Measurements from ENCODE around the gene SUSD1. TPM values are rescaled to one million over a fixed set of nuclear protein-coding genes. Genes with fewer than 3 reads are reported as not detected.

SUSD1 gene
- total RNA-seq, 2 donors from 2014 or later, result 15.1 to 19.0 TPM

GRCh38 chr9:112054916-112055315 lies 120.2 kb downstream of the SUSD1 start:
- intact Hi-C loops (cut with DNase I), result loop anchor here in 1 of 2 donors (10.0 kb wide), 1 partner anchor 150 kb away; no protein-coding TSS in a partner anchor
- no peak for DNase-seq (ENCODE audit: low spot score)

GRCh38 chr9:112051812-112052211 lies 123.3 kb downstream of the SUSD1 start:
- intact Hi-C loops (cut with DNase I), result loop anchor here in 1 of 2 donors (10.0 kb wide), 1 partner anchor 147 kb away; no protein-coding TSS in a partner anchor
- no peak for DNase-seq (ENCODE audit: low spot score)

- DNase-seq (ENCODE audit: low spot score), result no peak
- intact Hi-C loops (cut with DNase I), result loop anchor here in 1 of 2 donors (10.0 kb wide), 1 partner anchor 146 kb away; no protein-coding TSS in a partner anchor
These were observed 124.3 kb downstream of the SUSD1 start for GRCh38 chr9:112050544-112051475.

GRCh38 chr9:112049811-112050516 lies 125.1 kb downstream of the SUSD1 start:
- intact Hi-C loops (cut with DNase I), result loop anchor here in 1 of 2 donors (10.0 kb wide), 1 partner anchor 145 kb away; no protein-coding TSS in a partner anchor
- no peak for DNase-seq (ENCODE audit: low spot score)

- intact Hi-C loops (cut with DNase I), result no loop called here
- no peak for DNase-seq (ENCODE audit: low spot score)
These were observed 126.0 kb downstream of the SUSD1 start for GRCh38 chr9:112048924-112049691.

- no peak for DNase-seq (ENCODE audit: low spot score)
- intact Hi-C loops (cut with DNase I), result no loop called here
These were observed 127.5 kb downstream of the SUSD1 start for GRCh38 chr9:112047538-112048066.

- intact Hi-C loops (cut with DNase I), result no loop called here
- no peak for DNase-seq (ENCODE audit: low spot score)
These were observed 128.9 kb downstream of the SUSD1 start for GRCh38 chr9:112046181-112046580.

GRCh38 chr9:112044881-112045280 lies 130.2 kb downstream of the SUSD1 start:
- intact Hi-C loops (cut with DNase I), result no loop called here
- DNase-seq (ENCODE audit: low spot score), result no peak

GRCh38 chr9:112044186-112044585 lies 130.9 kb downstream of the SUSD1 start:
- no peak for DNase-seq (ENCODE audit: low spot score)
- intact Hi-C loops (cut with DNase I), result no loop called here

GRCh38 chr9:112043423-112043822 lies 131.7 kb downstream of the SUSD1 start:
- intact Hi-C loops (cut with DNase I), result no loop called here
- no peak for DNase-seq (ENCODE audit: low spot score)

- intact Hi-C loops (cut with DNase I), result no loop called here
- no peak for DNase-seq (ENCODE audit: low spot score)
These were observed 132.3 kb downstream of the SUSD1 start for GRCh38 chr9:112042769-112043168.

- DNase-seq (ENCODE audit: low spot score), result no peak
- intact Hi-C loops (cut with DNase I), result no loop called here
These were observed 132.9 kb downstream of the SUSD1 start for GRCh38 chr9:112042244-112042638.

GRCh38 chr9:112041536-112042243 lies 133.4 kb downstream of the SUSD1 start:
- DNase-seq (ENCODE audit: low spot score), result no peak
- intact Hi-C loops (cut with DNase I), result no loop called here

GRCh38 chr9:112041199-112041535 lies 133.9 kb downstream of the SUSD1 start:
- intact Hi-C loops (cut with DNase I), result no loop called here
- DNase-seq (ENCODE audit: low spot score), result no peak

GRCh38 chr9:112038017-112038408 lies 137.1 kb downstream of the SUSD1 start:
- intact Hi-C loops (cut with DNase I), result loop anchor here in 1 of 2 donors (10.0 kb wide), 1 partner anchor 63 kb away; no protein-coding TSS in a partner anchor
- DNase-seq (ENCODE audit: low spot score), result no peak

- intact Hi-C loops (cut with DNase I), result loop anchor here in 1 of 2 donors (10.0 kb wide), 1 partner anchor 63 kb away; no protein-coding TSS in a partner anchor
- no peak for DNase-seq (ENCODE audit: low spot score)
These were observed 137.6 kb downstream of the SUSD1 start for GRCh38 chr9:112037281-112038016.

- intact Hi-C loops (cut with DNase I), result loop anchor here in 1 of 2 donors (10.0 kb wide), 1 partner anchor 60 kb away; no protein-coding TSS in a partner anchor
- DNase-seq (ENCODE audit: low spot score), result no peak
These were observed 139.8 kb downstream of the SUSD1 start for GRCh38 chr9:112035166-112035826.
